Measurements from ENCODE around the gene CCDC190. TPM values are rescaled to one million over a fixed set of nuclear protein-coding genes. Genes with fewer than 3 reads are reported as not detected.
"Not testable (repeated sequence)": the region's sequence is repeated elsewhere in the genome, so short reads cannot be mapped to it uniquely, and the experiment has no call there.

Gene CCDC190
- polyA plus RNA-seq, 3 donors = not detected

GRCh38 chr1:162882248-162882674, 21.3 kb upstream of the CCDC190 start:
- intact Hi-C loops (cut with micrococcal nuclease) = no loop called here
- no peaks in the 10 kb centered on the region for H3K9me3 ChIP-seq (replicated peaks in 1 of 2; ENCODE audit: control insufficient read depth in 1 of 2, insufficient read depth in 1 of 2, low read length in 2 of 2)
- Mint-ChIP-seq H3K4me3 (no peak overlapping the region), H3K4me1 (peaks cover 13% of the 10 kb centered on the region), H3K9me3 (peaks cover 0 to 2% (median 0%) of the 10 kb centered on the region in 7 donors), H3K27me3 (ENCODE audit: low read depth in 3 of 3) (peaks cover 8 to 13% (median 10%) of the 10 kb centered on the region in 3 donors), H3K36me3 (no peaks in the 10 kb centered on the region), H3K27ac (no peak overlapping the region)
- peaks cover 3 to 8% of the 10 kb centered on the region in 2 donors for H3K4me1 ChIP-seq (ENCODE audit: control insufficient read depth in 1 of 2, insufficient read depth in 2 of 2, low read length in 2 of 2)
- no peak overlapping the region for H3K4me3 ChIP-seq (replicated peaks in 1 of 3; ENCODE audit: low read depth in 2 of 3, low read length in 3 of 3)
- H3K79me2 ChIP-seq (ENCODE audit: insufficient read depth, low read length) = no peaks in the 10 kb centered on the region
- no peak for DNase-seq
- no peak overlapping the region for H2AFZ ChIP-seq (ENCODE audit: insufficient read depth, low read depth, low read length, poor library complexity, severe bottlenecking)
- H3K36me3 ChIP-seq (replicated peaks in 1 of 2; ENCODE audit: control insufficient read depth in 1 of 2, insufficient read depth in 2 of 2, low read length in 2 of 2) = no peaks in the 10 kb centered on the region
- H3K9ac ChIP-seq (ENCODE audit: insufficient read depth, low read length, poor library complexity, severe bottlenecking) = no peak overlapping the region
- WGBS (ENCODE audit: insufficient coverage) = 93% methylated on average over 3 of the region's 5 CpGs
- H3K27ac ChIP-seq (ENCODE audit: low read depth in 1 of 2, low read length in 2 of 2) = no peak overlapping the region
- H4K20me1 ChIP-seq (ENCODE audit: insufficient read depth, low read length) = no peaks in the 10 kb centered on the region
- TF ChIP-seq CTCF (IDR thresholded peaks at IDR 0.05) = no peak
- no peak overlapping the region for H3K4me2 ChIP-seq (replicated peaks; ENCODE audit: extremely low read depth, low read length, poor library complexity, severe bottlenecking)
- H3K27me3 ChIP-seq (ENCODE audit: control insufficient read depth in 2 of 2, insufficient read depth in 2 of 2, low read length in 2 of 2) = peaks cover 3 to 7% of the 10 kb centered on the region in 2 donors

GRCh38 chr1:162881590-162881989, 20.6 kb upstream of the CCDC190 start:
- H3K4me1 ChIP-seq (ENCODE audit: control insufficient read depth in 1 of 2, insufficient read depth in 2 of 2, low read length in 2 of 2) = peaks cover 3 to 8% of the 10 kb centered on the region in 2 donors
- peaks cover 0 to 2% (median 0%) of the 10 kb centered on the region in 7 donors for H3K9me3 Mint-ChIP-seq
- no peaks in the 10 kb centered on the region for H3K9me3 ChIP-seq (replicated peaks in 1 of 2; ENCODE audit: control insufficient read depth in 1 of 2, insufficient read depth in 1 of 2, low read length in 2 of 2)
- no peak for DNase-seq
- H3K4me3 ChIP-seq (replicated peaks in 1 of 3; ENCODE audit: low read depth in 2 of 3, low read length in 3 of 3) = no peak overlapping the region
- H3K27me3 Mint-ChIP-seq (ENCODE audit: low read depth in 3 of 3) = peaks cover 10 to 14% (median 10%) of the 10 kb centered on the region in 3 donors
- no peak overlapping the region for H3K9ac ChIP-seq (ENCODE audit: insufficient read depth, low read length, poor library complexity, severe bottlenecking)
- H3K27ac Mint-ChIP-seq = no peak overlapping the region
- no peak overlapping the region for H2AFZ ChIP-seq (ENCODE audit: insufficient read depth, low read depth, low read length, poor library complexity, severe bottlenecking)
- H3K79me2 ChIP-seq (ENCODE audit: insufficient read depth, low read length) = no peaks in the 10 kb centered on the region
- H3K27ac ChIP-seq (ENCODE audit: low read depth in 1 of 2, low read length in 2 of 2) = no peak overlapping the region
- H4K20me1 ChIP-seq (ENCODE audit: insufficient read depth, low read length) = no peaks in the 10 kb centered on the region
- no peak overlapping the region for H3K4me3 Mint-ChIP-seq
- peaks cover 7% of the 10 kb centered on the region in 2 donors for H3K27me3 ChIP-seq (ENCODE audit: control insufficient read depth in 2 of 2, insufficient read depth in 2 of 2, low read length in 2 of 2)
- intact Hi-C loops (cut with micrococcal nuclease) = no loop called here
- H3K36me3 Mint-ChIP-seq = no peaks in the 10 kb centered on the region
- peaks cover 13% of the 10 kb centered on the region for H3K4me1 Mint-ChIP-seq
- WGBS (ENCODE audit: insufficient coverage) = 82% methylated on average over 2 of the region's 5 CpGs
- H3K4me2 ChIP-seq (replicated peaks; ENCODE audit: extremely low read depth, low read length, poor library complexity, severe bottlenecking) = no peak overlapping the region
- no peaks in the 10 kb centered on the region for H3K36me3 ChIP-seq (replicated peaks in 1 of 2; ENCODE audit: control insufficient read depth in 1 of 2, insufficient read depth in 2 of 2, low read length in 2 of 2)
- TF ChIP-seq CTCF (IDR thresholded peaks at IDR 0.05) = no peak

- H3K79me2 ChIP-seq (ENCODE audit: insufficient read depth, low read length); intact Hi-C loops (cut with micrococcal nuclease); H3K4me3 ChIP-seq (replicated peaks in 1 of 3; ENCODE audit: low read depth in 2 of 3, low read length in 3 of 3); H3K4me1 ChIP-seq (ENCODE audit: control insufficient read depth in 1 of 2, insufficient read depth in 2 of 2, low read length in 2 of 2); H3K36me3 ChIP-seq (replicated peaks in 1 of 2; ENCODE audit: control insufficient read depth in 1 of 2, insufficient read depth in 2 of 2, low read length in 2 of 2); H3K9me3 Mint-ChIP-seq; DNase-seq; H3K27me3 ChIP-seq (ENCODE audit: control insufficient read depth in 2 of 2, insufficient read depth in 2 of 2, low read length in 2 of 2); H3K27ac Mint-ChIP-seq; H4K20me1 ChIP-seq (ENCODE audit: insufficient read depth, low read length); H3K9me3 ChIP-seq (replicated peaks in 1 of 2; ENCODE audit: control insufficient read depth in 1 of 2, insufficient read depth in 1 of 2, low read length in 2 of 2); H2AFZ ChIP-seq (ENCODE audit: insufficient read depth, low read depth, low read length, poor library complexity, severe bottlenecking); H3K27ac ChIP-seq (ENCODE audit: low read depth in 1 of 2, low read length in 2 of 2); H3K4me3 Mint-ChIP-seq; H3K36me3 Mint-ChIP-seq; H3K4me2 ChIP-seq (replicated peaks; ENCODE audit: extremely low read depth, low read length, poor library complexity, severe bottlenecking); H3K9ac ChIP-seq (ENCODE audit: insufficient read depth, low read length, poor library complexity, severe bottlenecking): not testable (repeated sequence)
- Mint-ChIP-seq H3K27me3 (ENCODE audit: low read depth in 3 of 3) (peaks cover 9 to 21% (median 12%) of the 10 kb centered on the region in 3 donors), H3K4me1 (peaks cover 13% of the 10 kb centered on the region)
- WGBS (ENCODE audit: insufficient coverage) = no CpG with 5 or more reads among the region's 2 CpGs
Measured at GRCh38 chr1:162880617-162881016, 19.6 kb upstream of the CCDC190 start.
